ENCODE measurements around the gene UPB1.

- TF ChIP-seq CREB1 (CRISPR knock-in tag; IDR thresholded peaks at IDR 0.05; ENCODE audit: low read depth) (no peak), CTCF (conservative IDR thresholded peaks at IDR 0.05; ENCODE audit: low read depth in 2 of 2) (no peak), EZH2 (IDR thresholded peaks at IDR 0.05; ENCODE audit: low read depth, unreplicated experiment) (no peak)
Observed at GRCh38 chr22:24548812-24549211, 53.7 kb downstream of the UPB1 start.
